ENCODE data around the gene ATP9B. TPM values are rescaled to one million over a fixed set of nuclear protein-coding genes. Genes with fewer than 3 reads are reported as not detected.

The ATP9B gene
- total RNA-seq, 2 experiments from 2014 or later: 61.9 to 63.5 TPM

DNA sequence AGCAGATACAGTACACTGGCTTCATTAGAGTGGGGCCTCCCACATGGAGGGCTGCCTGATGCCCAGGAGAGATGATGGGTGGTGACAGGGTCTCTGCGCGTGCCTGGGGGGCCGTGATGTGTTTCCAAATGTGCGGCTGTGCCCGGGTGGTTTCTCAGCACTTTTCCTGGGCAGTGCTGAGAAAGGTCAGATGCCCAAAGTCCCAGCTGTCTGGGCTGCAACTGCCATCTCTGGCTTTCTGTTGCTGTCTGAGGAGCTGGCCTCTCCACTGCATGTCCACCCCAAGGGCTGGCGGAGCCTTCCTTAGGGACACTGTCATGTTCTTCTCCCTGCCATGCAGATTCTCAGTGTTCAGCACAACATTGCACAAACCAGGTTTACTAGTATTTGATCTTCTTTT, 263.9 kb downstream of the ATP9B start:
- Mint-ChIP-seq H3K27me3 (no peaks in the 10 kb centered on the region), H3K36me3 (ENCODE audit: low read depth) (peaks cover 74% of the 10 kb centered on the region), H3K4me3 (no peak overlapping the region), H3K4me1 (ENCODE audit: low read depth) (no peaks in the 10 kb centered on the region), H3K9me3 (peaks cover under 1% of the 10 kb centered on the region), H3K27ac (no peak overlapping the region)
- intact Hi-C loops (cut with DNase I, micrococcal nuclease): no loop called here
- TF ChIP-seq, protein P1, sequence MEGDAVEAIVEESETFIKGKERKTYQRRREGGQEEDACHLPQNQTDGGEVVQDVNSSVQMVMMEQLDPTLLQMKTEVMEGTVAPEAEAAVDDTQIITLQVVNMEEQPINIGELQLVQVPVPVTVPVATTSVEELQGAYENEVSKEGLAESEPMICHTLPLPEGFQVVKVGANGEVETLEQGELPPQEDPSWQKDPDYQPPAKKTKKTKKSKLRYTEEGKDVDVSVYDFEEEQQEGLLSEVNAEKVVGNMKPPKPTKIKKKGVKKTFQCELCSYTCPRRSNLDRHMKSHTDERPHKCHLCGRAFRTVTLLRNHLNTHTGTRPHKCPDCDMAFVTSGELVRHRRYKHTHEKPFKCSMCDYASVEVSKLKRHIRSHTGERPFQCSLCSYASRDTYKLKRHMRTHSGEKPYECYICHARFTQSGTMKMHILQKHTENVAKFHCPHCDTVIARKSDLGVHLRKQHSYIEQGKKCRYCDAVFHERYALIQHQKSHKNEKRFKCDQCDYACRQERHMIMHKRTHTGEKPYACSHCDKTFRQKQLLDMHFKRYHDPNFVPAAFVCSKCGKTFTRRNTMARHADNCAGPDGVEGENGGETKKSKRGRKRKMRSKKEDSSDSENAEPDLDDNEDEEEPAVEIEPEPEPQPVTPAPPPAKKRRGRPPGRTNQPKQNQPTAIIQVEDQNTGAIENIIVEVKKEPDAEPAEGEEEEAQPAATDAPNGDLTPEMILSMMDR (IDR thresholded peaks at IDR 0.05): no peak
- H3K27ac ChIP-seq (ENCODE audit: low read depth in 1 of 2, low read length in 2 of 2): no peak overlapping the region
- ChIA-PET CTCF (no interaction called here), POLR2A (no interaction called here)
- H3K9me3 ChIP-seq (ENCODE audit: control insufficient read depth in 1 of 2, insufficient read depth in 1 of 2, low read length in 2 of 2): peaks cover 0 to 1% of the 10 kb centered on the region in 2 experiments
- H3K36me3 ChIP-seq (ENCODE audit: insufficient read depth, low read length): peaks cover 62% of the 10 kb centered on the region
- H3K4me1 ChIP-seq (ENCODE audit: insufficient read depth, low read length): no peaks in the 10 kb centered on the region
- no peak for DNase-seq
- ATAC-seq (ENCODE audit: poor library complexity): no peak
- H3K27me3 ChIP-seq (ENCODE audit: control insufficient read depth in 1 of 2, insufficient read depth in 2 of 2, low read length in 2 of 2): no peaks in the 10 kb centered on the region
- no peak overlapping the region for H3K4me3 ChIP-seq (ENCODE audit: low read length)

DNA sequence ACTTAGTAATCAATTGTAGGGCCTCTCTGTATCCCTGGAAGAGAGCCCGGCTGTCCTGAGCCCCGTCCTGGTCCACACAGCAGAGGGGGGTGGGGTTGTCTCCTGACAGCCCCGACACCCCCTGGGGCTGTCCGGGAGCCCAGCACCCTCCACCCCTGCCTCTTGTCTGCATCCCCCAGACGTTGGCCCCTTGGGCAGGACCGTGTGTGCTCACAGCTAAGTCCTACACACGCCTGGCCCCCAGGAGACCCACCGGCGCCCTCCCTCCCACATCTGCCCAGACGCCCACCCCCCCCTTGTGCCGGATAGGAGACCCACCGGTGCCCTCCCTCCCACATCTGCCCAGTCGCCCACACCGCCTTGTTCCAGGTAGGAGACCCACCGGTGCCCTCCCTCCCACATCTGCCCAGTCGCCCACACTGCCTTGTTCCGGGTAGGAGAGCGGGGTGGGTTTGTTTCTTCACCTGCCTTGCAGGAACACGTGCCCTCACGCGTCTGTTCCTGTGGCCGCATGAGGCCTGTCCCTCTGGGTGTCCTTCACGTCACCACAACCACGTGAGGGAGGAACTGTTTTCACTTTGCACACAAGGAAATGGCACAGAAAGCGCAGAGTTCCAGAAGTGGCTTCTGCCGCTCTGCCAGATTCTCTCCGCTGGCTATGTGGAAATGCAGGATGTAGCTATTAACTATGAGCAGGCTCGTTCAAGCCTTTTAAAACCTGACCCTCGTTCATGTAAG, 265.5 kb downstream of the ATP9B start:
- Histone ChIP-seq H3K27me3 (ENCODE audit: control insufficient read depth in 1 of 2, insufficient read depth in 2 of 2, low read length in 2 of 2) (no peaks in the 10 kb centered on the region), H3K4me3 (ENCODE audit: low read length) (no peak overlapping the region), H3K4me1 (ENCODE audit: insufficient read depth, low read length) (no peaks in the 10 kb centered on the region), H3K9me3 (ENCODE audit: control insufficient read depth in 1 of 2, insufficient read depth in 1 of 2, low read length in 2 of 2) (peaks cover 0 to 7% of the 10 kb centered on the region in 2 experiments), H3K36me3 (ENCODE audit: insufficient read depth, low read length) (peaks cover 63% of the 10 kb centered on the region), H3K27ac (ENCODE audit: low read depth in 1 of 2, low read length in 2 of 2) (no peak overlapping the region)
- Mint-ChIP-seq H3K36me3 (ENCODE audit: low read depth) (peaks cover 84% of the 10 kb centered on the region), H3K27ac (no peak overlapping the region), H3K27me3 (no peaks in the 10 kb centered on the region), H3K4me3 (no peak overlapping the region), H3K9me3 (no peaks in the 10 kb centered on the region), H3K4me1 (ENCODE audit: low read depth) (no peaks in the 10 kb centered on the region)
- ATAC-seq (ENCODE audit: poor library complexity): no peak
- POLR2A ChIA-PET: no interaction called here
- TF ChIP-seq, protein P1 (IDR thresholded peaks at IDR 0.05): no peak
- DNase-seq: no peak
- intact Hi-C loops (cut with DNase I, micrococcal nuclease): no loop called here
- CTCF ChIA-PET: no interaction called here

DNA sequence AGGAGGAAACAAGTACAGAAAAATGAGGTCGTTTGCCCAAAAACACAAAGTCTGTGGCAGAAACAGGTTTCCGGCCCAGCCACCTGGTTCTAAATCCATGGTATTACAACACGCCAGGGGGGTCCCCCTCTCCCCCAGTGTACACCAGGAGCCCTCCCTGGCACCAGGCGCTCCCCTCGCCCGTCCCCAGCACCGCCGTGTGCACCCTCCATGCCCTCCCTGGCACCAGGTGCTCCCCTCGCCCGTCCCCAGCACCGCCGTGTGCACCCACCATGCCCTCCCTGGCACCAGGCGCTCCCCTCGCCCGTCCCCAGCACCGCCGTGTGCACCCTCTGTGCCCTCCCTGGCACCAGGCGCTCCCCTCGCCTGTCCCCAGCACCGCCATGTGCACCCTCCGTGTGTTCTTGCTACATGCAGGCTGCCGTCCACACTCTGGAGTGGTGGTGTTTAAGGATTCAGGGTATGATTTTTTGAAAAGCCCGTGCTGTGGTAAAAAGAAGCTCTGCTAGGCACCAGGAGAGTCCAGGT, 266.7 kb downstream of the ATP9B start:
- H3K27ac Mint-ChIP-seq: no peak overlapping the region
- Histone ChIP-seq H3K9me3 (ENCODE audit: control insufficient read depth in 1 of 2, insufficient read depth in 1 of 2, low read length in 2 of 2) (peaks cover 0 to 7% of the 10 kb centered on the region in 2 experiments), H3K36me3 (ENCODE audit: insufficient read depth, low read length) (peaks cover 54% of the 10 kb centered on the region), H3K4me3 (ENCODE audit: low read length) (no peak overlapping the region), H3K27ac (ENCODE audit: low read depth in 1 of 2, low read length in 2 of 2) (no peak overlapping the region), H3K27me3 (ENCODE audit: control insufficient read depth in 1 of 2, insufficient read depth in 2 of 2, low read length in 2 of 2) (no peaks in the 10 kb centered on the region), H3K4me1 (ENCODE audit: insufficient read depth, low read length) (no peaks in the 10 kb centered on the region)
- no peaks in the 10 kb centered on the region for H3K27me3 Mint-ChIP-seq
- H3K4me1 Mint-ChIP-seq (ENCODE audit: low read depth): no peaks in the 10 kb centered on the region
- intact Hi-C loops (cut with DNase I, micrococcal nuclease): no loop called here
- ChIA-PET POLR2A (no interaction called here), CTCF (no interaction called here)
- TF ChIP-seq, protein P1 (IDR thresholded peaks at IDR 0.05): no peak
- H3K36me3 Mint-ChIP-seq (ENCODE audit: low read depth): peaks cover 86% of the 10 kb centered on the region
- H3K4me3 Mint-ChIP-seq: no peak overlapping the region
- ATAC-seq (ENCODE audit: poor library complexity) (no peak), DNase-seq (no peak)
- no peaks in the 10 kb centered on the region for H3K9me3 Mint-ChIP-seq

Measured in CD4-positive, alpha-beta T cell (primary cell).